B cell (primary cell): Measurements from ENCODE around the gene ETS1.

ENCODE experiments used
- EZH2 ChIP-seq: IDR thresholded peaks from 2 replicates; pipeline ENCODE4 v1.6.1; 2012; ENCODE audit warnings: borderline replicate concordance, low read depth, mild to moderate bottlenecking, moderate library complexity, low read length; ENCODE audit not compliant: insufficient read depth, poor library complexity, severe bottlenecking
- TF ChIP-seq, protein P1 (sequence below): fragments of 200-600 bp; IDR thresholded peaks from one replicate; pipeline ENCODE4 v1.8.0; 2022; ENCODE audit warnings: antibody characterized with exemption, mild to moderate bottlenecking

DNA sequence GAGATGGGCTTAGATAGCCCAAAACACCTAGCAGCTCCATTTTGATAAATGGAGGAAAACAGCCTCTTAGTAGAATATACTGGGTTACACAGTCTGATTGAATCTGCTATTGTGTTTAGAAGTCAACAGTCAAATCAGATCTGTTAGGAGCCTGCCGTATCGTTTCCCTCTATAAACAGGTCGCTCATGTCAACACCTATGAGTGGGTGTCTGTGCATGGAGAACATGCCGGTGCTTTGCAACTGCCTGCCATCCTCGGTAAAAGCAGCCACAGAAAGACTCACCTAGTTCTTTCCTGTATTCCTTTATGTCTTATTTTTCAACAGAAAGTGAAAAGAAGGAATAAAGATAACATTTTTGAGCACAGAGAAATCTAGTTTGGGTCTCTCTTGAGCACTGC, 99.4 kb downstream of the ETS1 start:
- TF ChIP-seq, protein P1, sequence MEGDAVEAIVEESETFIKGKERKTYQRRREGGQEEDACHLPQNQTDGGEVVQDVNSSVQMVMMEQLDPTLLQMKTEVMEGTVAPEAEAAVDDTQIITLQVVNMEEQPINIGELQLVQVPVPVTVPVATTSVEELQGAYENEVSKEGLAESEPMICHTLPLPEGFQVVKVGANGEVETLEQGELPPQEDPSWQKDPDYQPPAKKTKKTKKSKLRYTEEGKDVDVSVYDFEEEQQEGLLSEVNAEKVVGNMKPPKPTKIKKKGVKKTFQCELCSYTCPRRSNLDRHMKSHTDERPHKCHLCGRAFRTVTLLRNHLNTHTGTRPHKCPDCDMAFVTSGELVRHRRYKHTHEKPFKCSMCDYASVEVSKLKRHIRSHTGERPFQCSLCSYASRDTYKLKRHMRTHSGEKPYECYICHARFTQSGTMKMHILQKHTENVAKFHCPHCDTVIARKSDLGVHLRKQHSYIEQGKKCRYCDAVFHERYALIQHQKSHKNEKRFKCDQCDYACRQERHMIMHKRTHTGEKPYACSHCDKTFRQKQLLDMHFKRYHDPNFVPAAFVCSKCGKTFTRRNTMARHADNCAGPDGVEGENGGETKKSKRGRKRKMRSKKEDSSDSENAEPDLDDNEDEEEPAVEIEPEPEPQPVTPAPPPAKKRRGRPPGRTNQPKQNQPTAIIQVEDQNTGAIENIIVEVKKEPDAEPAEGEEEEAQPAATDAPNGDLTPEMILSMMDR = no peak
- no peak for TF ChIP-seq EZH2
